Neural crest cell (in vitro differentiated cells): ENCODE measurements around the gene NACAD. TPM values are rescaled to one million over a fixed set of nuclear protein-coding genes. Genes with fewer than 3 reads are reported as not detected.

Source experiments
- DNase-seq: peaks from one replicate; pipeline ENCODE4 v3.0.0; 2021; ENCODE audit warnings: low read depth, mixed read lengths, low spot score
- H3K27ac Mint-ChIP-seq: one replicate; pipeline ENCODE4 v1.8.0; 2021; ENCODE audit warnings: mild to moderate bottlenecking, mixed read lengths; ENCODE audit not compliant: unreplicated experiment
- H3K27me3 Mint-ChIP-seq: 2 replicates; pipeline ENCODE4 v1.8.0; 2021; ENCODE audit warnings: low read depth, mild to moderate bottlenecking, mixed read lengths
- H3K36me3 Mint-ChIP-seq: 2 replicates; pipeline ENCODE4 v1.8.0; 2021; ENCODE audit warnings: low read depth, mild to moderate bottlenecking, mixed read lengths
- H3K4me1 Mint-ChIP-seq: 2 replicates; pipeline ENCODE4 v1.8.0; 2021; ENCODE audit warnings: mixed read lengths
- H3K4me3 Mint-ChIP-seq: one replicate; pipeline ENCODE4 v1.8.0; 2021; ENCODE audit warnings: mild to moderate bottlenecking, mixed read lengths
- H3K9me3 Mint-ChIP-seq: 2 replicates; pipeline ENCODE4 v1.8.0; 2021; ENCODE audit warnings: mixed read lengths
- total RNA-seq: library from RNA; stranded (reverse); gene quantifications from 2 replicates; pipeline ENCODE4 v1.2.1, GENCODE V29; 2021
- TF ChIP-seq, protein P1 (sequence below): fragments of 200-600 bp; sonication (generic); conservative IDR thresholded peaks from 2 replicates; pipeline ENCODE4 v1.5.0; 2021; ENCODE audit warnings: antibody characterized with exemption, mild to moderate bottlenecking

Gene NACAD
- total RNA-seq, 1 donor from 2014 or later, result 9.7 TPM

DNA sequence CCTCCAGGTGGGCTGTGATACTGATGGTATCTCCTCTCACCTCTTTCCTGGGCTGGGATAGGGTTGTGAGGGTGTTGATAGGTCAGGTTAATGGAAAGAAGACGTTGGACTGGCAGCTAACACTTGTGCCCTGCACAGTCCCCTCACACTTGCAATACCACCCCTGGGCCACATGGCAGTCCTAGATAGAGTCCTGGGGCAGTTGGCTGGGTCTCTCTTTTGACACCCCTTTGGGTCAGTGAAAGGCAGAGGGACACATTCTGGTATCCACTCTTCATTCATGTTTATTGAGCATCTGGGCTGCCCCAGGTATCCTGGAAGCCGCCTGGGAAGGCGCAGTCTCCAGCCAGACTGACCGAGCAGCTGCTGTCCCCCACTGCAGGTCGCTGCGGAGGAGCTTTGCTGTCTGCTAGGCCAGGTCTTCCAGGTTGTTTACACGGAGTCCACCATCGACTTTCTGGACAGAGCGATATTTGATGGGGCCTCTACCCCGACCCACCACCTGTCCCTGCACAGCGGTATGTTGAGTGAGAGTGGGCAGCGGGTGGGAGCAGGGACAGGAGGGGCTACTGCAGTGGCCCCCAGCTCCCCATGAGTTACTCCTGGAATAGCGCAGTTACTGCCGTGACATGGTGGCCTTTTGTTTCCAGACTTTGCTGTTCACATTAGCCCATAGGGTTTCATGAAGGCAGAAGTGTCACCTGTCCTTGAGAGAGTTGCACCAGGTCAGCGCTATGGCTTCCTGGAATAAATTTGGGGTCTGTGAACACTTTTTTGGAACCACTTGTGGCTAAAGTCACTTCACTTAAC is 19.1 kb downstream of the NACAD start:
- no peak overlapping the region for H3K4me3 Mint-ChIP-seq
- no peaks in the 10 kb centered on the region for H3K36me3 Mint-ChIP-seq
- no peaks in the 10 kb centered on the region for H3K4me1 Mint-ChIP-seq
- H3K27me3 Mint-ChIP-seq, result no peaks in the 10 kb centered on the region
- no peak for DNase-seq
- no peaks in the 10 kb centered on the region for H3K9me3 Mint-ChIP-seq
- no peak overlapping the region for H3K27ac Mint-ChIP-seq
- TF ChIP-seq, protein P1, sequence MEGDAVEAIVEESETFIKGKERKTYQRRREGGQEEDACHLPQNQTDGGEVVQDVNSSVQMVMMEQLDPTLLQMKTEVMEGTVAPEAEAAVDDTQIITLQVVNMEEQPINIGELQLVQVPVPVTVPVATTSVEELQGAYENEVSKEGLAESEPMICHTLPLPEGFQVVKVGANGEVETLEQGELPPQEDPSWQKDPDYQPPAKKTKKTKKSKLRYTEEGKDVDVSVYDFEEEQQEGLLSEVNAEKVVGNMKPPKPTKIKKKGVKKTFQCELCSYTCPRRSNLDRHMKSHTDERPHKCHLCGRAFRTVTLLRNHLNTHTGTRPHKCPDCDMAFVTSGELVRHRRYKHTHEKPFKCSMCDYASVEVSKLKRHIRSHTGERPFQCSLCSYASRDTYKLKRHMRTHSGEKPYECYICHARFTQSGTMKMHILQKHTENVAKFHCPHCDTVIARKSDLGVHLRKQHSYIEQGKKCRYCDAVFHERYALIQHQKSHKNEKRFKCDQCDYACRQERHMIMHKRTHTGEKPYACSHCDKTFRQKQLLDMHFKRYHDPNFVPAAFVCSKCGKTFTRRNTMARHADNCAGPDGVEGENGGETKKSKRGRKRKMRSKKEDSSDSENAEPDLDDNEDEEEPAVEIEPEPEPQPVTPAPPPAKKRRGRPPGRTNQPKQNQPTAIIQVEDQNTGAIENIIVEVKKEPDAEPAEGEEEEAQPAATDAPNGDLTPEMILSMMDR, result peak; percentile 24

- Mint-ChIP-seq H3K4me3 (no peak overlapping the region), H3K4me1 (no peaks in the 10 kb centered on the region), H3K27me3 (no peaks in the 10 kb centered on the region), H3K27ac (no peak overlapping the region), H3K36me3 (no peaks in the 10 kb centered on the region), H3K9me3 (no peaks in the 10 kb centered on the region)
- no peak for DNase-seq
- TF ChIP-seq, protein P1, result no peak
Observed at GRCh38 chr7:45068236-45069023, 20.3 kb downstream of the NACAD start.

DNA sequence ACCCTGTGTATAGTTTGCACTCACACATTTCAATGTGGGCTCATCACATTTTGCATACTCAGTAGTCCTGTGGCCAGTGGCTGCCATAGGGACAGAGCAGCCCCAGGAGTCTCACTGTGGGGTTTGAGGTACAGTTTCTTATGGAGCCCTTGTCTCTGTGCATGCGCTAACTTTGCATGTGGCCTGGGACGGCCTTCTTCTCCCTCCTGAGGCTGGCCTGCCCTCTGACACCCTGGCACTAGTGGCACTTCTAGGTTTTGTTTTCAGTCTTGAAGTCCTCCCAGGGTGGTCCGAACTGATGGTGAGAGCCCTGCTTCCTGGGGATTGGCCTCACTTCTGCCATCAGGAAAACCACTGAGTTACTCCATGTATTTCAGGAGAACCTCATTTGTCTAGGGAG is 21.2 kb downstream of the NACAD start:
- H3K27ac Mint-ChIP-seq, result no peak overlapping the region

GRCh38 chr7:45066409-45066808 is 22.4 kb downstream of the NACAD start:
- Mint-ChIP-seq H3K27ac (no peak overlapping the region), H3K4me1 (no peaks in the 10 kb centered on the region), H3K36me3 (no peaks in the 10 kb centered on the region), H3K9me3 (no peaks in the 10 kb centered on the region), H3K4me3 (no peak overlapping the region), H3K27me3 (no peaks in the 10 kb centered on the region)
- TF ChIP-seq, protein P1, result no peak
- no peak for DNase-seq

More for the DNA sequence above, 21.2 kb downstream of the NACAD start:
- Mint-ChIP-seq H3K36me3 (no peaks in the 10 kb centered on the region), H3K27me3 (no peaks in the 10 kb centered on the region), H3K9me3 (no peaks in the 10 kb centered on the region), H3K4me1 (no peaks in the 10 kb centered on the region), H3K4me3 (no peak overlapping the region)
- TF ChIP-seq, protein P1, result no peak
- DNase-seq, result no peak

DNA sequence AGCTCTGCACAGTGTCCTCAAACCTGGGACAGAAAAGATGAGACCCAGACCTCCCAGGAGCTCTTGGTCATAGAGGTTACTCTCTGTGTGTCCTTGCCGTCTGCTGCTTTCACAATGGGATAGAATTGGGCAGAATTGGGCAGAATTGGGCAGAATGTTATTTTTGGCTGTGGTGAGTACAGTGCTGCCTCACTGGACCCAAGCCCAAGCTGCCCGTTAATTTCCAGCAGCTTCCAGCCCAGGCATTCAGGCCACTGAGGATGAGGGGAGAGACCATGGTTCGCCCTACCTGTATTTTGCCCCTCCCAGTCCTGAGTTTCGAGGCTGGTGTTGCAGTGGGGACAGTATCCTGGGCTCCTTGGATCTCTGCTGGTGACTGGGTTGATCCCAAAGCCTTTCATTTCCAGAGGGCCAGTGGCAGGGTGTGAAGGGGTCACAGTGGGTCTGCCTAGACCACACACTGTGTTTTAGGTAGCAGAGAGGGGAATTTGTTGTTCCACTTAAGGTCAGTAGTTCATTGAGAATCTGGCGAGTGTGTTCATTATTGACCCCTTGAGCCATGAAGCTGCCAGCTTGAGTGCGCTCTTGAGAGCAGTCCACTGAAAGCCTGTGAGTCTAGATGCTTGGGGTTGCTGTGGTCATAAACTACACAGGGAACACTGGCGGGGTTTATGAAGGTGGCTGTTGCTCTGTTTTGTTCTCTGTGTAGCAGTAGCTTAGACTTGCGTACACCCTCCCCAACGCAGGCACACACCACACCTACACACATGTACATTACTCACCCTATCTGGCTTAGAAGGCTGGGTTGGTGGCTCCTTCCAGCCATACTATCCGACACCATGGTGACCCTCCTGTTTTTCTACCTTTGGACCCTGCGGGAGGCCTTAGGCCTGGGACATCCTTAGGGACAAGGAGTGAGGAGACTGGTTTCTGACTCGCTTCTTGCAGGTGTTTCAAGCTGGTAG is 23.5 kb downstream of the NACAD start:
- no peaks in the 10 kb centered on the region for H3K9me3 Mint-ChIP-seq
- H3K4me1 Mint-ChIP-seq, result no peaks in the 10 kb centered on the region
- no peaks in the 10 kb centered on the region for H3K36me3 Mint-ChIP-seq
- H3K27me3 Mint-ChIP-seq, result no peaks in the 10 kb centered on the region
- TF ChIP-seq, protein P1, result no peak
- H3K4me3 Mint-ChIP-seq, result no peak overlapping the region
- peak overlapping the region; percentile 87 for H3K27ac Mint-ChIP-seq
- DNase-seq, result no peak
